A673 (cell line): Measurements from ENCODE around the gene LRP2.

Experiments
- CTCF ChIP-seq: fragments of 300-800, 200-600 bp; sonication (generic); conservative IDR thresholded peaks from 2 replicates; pipeline ENCODE4 v1.5.1; 2017; ENCODE audit warnings: low read depth, mild to moderate bottlenecking, antibody characterized with exemption, low read length, moderate library complexity, mixed read lengths
- EZH2 ChIP-seq: fragments of 200-600 bp; sonication (generic); IDR thresholded peaks from 2 replicates; pipeline ENCODE4 v1.6.1; 2017; ENCODE audit warnings: borderline replicate concordance, low read depth, mild to moderate bottlenecking, mixed read lengths, antibody characterized with exemption, low read length; ENCODE audit not compliant: poor library complexity, severe bottlenecking

GRCh38 chr2:169106134-169106533, 256.2 kb downstream of the LRP2 start:
- TF ChIP-seq CTCF (no peak), EZH2 (no peak)
